ENCODE measurements around the gene SAFB2.

The SAFB2 gene

GRCh38 chr19:5579697-5580096 is 42.9 kb downstream of the SAFB2 start:
- DNase-seq (ENCODE audit: low spot score), result no peak

- DNase-seq (ENCODE audit: low spot score), result no peak
Observed at GRCh38 chr19:5579286-5579685, 43.3 kb downstream of the SAFB2 start.

DNA sequence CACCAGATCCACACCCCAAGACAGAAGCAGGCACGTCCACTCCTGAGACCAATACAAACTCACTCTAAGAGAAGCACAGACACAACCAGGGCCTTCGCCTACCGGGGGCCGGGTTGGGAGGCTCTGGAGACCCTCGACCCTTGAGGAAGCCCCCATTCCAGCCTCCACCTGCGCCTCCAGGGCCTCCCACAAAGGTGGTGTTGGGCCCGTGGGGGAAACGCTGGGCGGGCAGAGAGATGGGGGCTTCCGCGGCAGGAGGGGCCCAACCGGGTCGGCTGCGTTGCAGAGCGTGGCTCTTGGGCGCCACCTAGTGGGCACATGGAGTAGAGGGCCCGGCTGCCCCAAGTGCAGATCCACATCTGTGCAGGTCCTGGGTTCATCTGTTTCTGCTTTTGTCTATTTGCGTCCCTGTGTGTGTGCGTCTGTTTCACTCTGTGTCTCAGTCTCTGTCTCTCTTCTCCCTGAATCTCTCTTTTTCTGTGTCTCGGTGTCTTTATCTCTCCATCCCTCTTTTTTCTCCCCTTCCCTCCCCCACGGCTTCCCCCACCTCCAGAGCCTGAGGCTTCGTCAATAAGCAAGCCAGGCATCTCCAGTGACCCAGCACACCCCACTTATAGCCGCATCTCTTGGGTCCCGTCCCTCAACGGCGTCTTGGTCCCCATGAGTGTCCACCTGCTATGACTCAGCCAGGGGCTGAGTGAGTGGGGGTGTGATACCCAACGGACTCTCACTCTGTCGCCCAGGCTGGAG is 44.3 kb downstream of the SAFB2 start:
- DNase-seq (ENCODE audit: low spot score), result peak; percentile 66

DNA sequence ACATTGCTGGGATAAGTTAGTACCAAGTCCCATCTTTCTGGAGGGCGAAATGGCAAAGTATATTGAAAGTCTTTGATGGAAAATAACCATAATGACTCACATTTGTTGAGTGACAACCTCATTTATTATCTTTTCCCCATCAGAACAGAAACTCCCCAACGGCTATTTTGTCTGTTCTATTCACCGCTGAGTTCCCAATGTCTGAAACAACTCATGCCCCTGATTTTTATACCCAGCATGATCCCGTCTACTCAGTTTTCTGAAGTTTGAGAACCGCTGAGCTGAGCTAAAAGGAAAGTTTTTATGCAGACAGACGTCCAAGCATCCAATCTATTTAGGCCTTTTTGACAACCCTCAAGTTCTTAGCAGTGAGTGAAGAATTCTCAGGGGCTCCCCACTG is 47.0 kb downstream of the SAFB2 start:
- DNase-seq (ENCODE audit: low spot score), result no peak

DNA sequence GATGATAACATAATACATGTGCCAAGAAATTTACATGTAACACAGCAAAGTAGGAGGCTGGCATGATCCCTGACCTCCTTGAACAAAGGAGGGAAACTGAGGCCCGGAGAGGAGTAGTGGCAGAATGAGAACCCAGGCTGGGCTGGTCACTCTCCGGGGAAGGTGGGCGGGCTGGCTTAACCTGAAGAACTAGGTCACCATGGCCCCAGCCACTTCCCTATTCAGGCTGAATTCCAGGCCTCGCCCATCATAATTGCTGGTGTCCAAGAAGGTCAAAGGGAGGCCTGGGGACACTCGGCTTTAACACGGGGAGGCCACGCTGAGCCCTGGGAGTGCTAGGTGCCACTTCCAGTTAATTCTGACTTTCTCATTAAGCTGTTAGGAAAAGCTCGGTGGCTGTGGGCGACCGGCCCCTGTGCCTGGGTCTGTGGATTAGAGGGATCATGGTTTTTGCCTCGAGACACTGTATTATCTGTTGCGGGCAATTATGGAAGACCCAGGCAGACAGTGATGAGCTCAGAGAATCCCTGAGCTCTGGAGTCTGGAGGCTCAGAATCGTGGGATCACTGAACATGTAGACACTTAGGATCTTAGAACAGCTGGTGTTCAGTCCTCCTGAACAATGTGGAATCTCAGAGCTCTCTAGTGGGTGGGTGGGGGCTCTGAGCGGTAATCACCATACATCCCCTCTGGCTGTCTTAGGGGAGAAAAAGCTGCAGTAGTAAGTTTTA is 49.9 kb downstream of the SAFB2 start:
- DNase-seq (ENCODE audit: low spot score), result peak; percentile 54

GRCh38 chr19:5571777-5572176 is 50.8 kb downstream of the SAFB2 start:
- no peak for DNase-seq (ENCODE audit: low spot score)

- no peak for DNase-seq (ENCODE audit: low spot score)
Observed at GRCh38 chr19:5567970-5568407, 54.6 kb downstream of the SAFB2 start.

DNA sequence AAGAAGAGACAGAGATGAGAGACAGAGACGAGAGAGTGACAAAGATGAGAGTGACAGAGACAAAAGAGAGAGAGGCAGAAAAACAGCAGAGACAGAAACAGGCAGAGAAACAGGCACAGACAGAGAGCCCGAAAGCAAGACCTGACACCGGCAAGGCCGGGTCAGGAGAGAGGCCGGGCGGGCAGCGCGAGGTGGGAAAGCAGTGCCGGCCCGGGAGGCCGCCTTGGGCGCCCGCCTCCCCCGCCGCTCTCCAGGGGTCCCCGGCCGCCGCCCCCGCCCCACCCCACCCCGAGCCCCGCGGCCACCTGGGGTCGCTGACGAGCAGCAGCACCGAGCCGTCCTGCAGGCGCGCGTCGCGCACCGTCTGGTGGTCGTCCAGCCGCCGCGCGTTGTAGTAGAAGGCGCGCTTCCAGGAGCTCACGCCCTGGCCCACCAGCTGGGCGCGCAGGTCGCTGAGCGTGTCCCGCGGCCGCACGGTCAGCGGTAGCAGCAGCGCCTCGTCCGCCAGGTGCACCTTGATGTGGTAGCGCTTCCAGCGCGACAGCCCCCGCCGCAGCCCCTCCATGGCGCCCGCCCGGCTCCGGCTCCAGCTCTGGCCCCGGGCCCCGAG is 55.1 kb downstream of the SAFB2 start, which contains the start of gene TINCR:
Gene TINCR (minus strand): TSS at position 594 of the 610 bp plus-strand sequence.
- DNase-seq (ENCODE audit: low spot score), result no peak

DNA sequence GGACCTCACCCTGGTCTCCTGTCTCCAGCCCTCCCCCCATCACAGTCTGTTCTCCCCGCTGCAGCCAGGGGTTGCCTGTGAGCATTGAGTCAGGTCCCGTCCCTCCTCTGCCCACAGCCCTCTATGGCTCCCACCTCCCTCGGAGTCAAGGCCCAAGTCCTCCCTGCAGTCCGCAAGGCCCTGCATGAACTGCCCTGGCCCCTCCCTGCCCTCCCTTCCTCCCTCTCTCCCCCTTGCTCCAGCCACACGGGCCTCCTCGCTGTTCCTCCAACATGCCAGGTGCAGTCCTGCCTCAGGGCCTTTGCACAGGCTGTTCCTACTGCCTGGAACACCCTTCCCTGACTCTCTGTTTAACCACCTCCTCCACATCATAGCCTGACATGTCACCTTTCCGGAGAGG is 57.6 kb downstream of the SAFB2 start:
- DNase-seq (ENCODE audit: low spot score), result no peak

GRCh38 chr19:5563935-5564612 is 58.5 kb downstream of the SAFB2 start:
- no peak for DNase-seq (ENCODE audit: low spot score)

DNA sequence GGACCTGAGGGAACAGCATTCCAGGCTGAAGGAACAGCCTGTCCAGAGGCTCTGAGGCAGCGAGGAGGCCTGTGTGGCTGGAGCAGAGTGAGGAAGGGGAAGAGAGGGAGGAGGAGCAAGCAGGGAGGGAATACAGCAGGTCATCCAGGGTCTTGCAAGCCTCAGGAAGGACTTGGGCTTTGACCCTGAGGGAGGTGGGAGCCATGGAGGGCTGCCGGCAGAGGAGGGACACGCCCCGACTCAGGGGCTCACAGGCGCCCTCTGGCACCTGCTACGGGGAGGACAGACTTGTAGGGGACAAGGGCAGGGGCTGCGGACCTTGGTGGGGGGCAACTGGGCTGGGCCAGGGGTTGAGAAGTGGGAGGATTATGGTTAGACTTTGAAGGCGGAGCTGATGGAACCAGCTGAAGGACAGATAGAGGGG is 59.6 kb downstream of the SAFB2 start:
- no peak for DNase-seq (ENCODE audit: low spot score)

DNA sequence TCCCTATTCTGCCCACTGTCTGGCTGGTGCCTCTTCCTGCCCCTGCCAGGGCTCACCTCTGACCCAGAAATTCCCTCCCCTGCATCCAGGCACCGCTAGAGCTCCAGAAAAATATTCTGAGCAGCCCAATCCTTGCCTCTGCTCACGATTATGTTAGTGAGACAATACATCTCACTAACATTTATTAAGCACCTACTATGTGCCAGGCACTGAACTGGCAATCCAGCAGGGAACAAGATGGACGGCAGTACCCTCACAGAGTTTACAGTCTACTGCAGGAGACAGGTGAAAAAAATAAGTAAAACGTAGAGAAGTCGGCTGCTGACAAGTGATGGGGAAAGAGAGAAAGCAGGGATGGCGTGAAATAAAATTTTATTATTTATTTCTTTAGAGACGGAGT is 60.3 kb downstream of the SAFB2 start:
- DNase-seq (ENCODE audit: low spot score), result no peak

DNA sequence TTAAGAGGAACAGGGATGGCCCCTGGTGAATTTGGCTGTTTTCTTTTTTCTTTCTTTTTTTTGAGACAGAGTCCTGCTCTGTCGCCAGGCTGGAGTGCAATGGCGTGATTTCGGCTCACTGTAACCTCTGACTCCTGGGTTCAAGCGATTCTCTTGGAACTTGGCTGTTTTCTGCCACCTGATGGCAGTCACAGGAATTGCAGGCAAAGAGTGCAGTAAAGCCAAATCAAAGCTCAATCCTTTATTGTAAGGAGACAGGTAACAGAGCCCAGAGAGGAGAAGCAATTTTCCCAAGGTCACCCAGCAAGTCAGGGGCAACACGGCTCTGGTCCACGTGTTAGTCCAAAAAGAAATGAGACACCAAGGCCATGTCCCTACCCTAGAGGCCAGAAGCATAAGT is 61.0 kb downstream of the SAFB2 start:
- no peak for DNase-seq (ENCODE audit: low spot score)

DNA sequence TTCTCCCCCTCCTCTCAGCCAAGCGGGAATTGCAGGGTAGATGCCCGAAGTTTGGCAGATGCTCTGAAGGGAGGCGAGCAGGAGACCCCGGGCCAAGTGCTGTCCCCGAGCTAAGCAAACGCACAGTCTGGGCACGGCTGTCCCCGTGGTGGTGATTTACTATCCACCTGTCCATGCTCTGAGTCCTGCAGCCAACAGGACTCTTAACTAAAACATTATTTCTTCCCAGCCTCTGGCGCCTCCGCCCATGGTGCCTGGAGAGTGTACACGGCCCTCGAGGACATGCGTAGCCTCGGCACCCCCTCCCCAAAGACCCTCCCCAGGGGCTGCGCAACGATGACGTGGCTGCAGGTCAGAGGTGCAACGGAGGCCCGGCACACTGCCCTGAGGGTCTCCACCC is 62.4 kb downstream of the SAFB2 start:
- DNase-seq (ENCODE audit: low spot score), result no peak

DNA sequence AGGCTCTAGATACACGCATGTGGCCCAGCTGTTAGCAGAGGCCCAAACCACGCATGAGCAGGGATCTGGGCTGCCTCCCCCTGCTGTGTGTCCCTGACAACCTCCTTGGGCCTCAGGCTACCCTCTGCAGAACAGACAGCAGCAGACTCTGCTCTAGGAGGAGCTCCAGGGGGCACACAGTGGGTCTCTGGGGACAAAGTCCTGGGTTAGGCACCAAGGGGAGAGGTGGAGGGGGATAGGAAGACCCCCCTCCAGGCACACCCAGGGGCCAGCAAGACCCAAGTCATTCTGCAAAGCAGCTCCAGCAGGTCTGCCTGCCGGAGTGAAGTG is 62.8 kb downstream of the SAFB2 start:
- no peak for DNase-seq (ENCODE audit: low spot score)

DNA sequence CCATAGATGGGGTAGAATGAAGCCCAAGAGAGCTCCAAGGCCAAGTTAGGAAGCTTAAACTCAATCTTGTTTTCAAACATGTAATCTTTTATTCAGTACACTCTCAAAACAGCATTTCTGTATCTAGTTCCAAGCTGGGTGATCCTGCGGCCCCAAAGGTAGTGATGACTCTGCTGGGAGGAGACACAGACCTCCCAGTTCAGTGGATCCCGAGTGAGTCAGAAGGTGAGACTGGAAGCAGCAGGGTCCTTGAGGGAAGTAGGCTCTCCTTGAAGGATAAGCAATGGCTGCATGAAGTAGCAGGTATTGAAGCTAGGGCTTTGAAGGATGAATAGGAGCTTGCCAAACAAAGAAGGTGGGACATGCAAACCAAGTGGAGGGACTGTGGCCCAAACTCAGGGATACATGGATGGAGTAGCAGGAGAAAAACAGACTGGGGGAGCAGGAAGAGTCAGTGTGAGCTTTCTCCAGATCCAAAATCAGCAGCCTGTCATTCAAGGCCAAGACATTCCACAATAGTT is 64.4 kb downstream of the SAFB2 start:
- no peak for DNase-seq (ENCODE audit: low spot score)

- no peak for DNase-seq (ENCODE audit: low spot score)
Observed at GRCh38 chr19:5557691-5558090, 64.9 kb downstream of the SAFB2 start.

GRCh38 chr19:5554828-5555227 is 67.7 kb downstream of the SAFB2 start:
- no peak for DNase-seq (ENCODE audit: low spot score)

DNA sequence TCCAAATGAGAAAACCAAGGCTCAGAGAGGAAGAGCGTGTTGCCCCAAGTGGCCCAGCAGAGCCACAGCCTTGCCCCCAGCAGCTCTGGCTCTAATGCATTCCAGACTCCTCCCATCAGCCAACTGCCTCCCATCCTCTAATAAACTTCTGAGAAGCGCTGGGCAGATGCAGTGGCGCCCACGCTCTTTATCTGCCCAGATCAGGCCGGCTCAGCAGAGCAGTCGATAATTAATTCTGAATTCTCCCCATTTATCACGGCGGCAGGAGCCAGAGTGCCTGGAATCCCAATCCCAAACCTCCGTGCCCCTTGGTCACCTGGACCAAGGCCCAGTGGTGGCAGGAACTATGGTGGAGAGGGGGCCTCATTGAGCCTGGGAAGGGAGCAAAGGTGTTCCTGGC is 68.7 kb downstream of the SAFB2 start:
- no peak for DNase-seq (ENCODE audit: low spot score)

GRCh38 chr19:5547881-5548280 is 74.7 kb downstream of the SAFB2 start:
- peak; percentile 48 for DNase-seq (ENCODE audit: low spot score)

DNA sequence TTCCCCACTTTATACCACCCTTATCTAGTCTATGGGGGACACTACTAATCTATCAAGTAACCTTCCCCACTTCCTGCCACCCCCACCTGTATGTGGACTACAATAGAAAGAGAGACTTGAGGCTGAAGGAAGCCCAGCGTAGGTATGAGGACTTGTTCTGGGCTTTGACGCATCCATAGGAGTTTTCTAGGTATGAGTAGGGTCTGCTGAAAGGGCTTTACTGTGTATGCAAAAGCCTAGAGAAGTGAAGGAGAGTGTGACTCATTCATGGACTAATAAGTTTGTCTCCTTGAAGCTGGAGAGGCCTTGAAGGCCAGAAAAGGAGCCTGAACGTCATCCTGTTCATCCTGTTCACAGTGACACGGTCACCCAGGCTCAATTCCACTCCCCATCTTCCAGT is 76.6 kb downstream of the SAFB2 start:
- no peak for DNase-seq (ENCODE audit: low spot score)

DNA sequence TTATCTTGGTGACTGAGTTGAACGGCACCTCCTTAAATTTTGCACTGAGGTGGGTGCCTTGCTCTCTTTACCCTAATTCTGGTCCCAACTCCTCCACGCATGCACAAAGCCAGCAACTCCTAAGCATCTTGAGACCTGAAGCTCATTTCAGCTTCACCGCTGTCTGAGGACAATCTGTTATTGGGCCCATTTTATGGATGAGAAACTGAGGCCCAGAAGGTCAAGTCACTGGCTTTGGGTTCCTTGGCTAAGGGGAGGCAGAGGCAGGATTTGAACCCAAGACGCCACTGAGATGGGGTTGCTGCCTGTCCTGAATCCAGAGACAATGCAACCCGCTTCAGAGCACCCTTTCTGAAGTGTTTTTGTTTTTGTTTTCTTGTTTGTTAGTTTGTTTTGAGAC is 77.5 kb downstream of the SAFB2 start:
- no peak for DNase-seq (ENCODE audit: low spot score)
